ENCODE data around the gene PNMA8A. TPM values are rescaled to one million over a fixed set of nuclear protein-coding genes. Genes with fewer than 3 reads are reported as not detected.

The PNMA8A gene
- total and polyA plus RNA-seq, 2 of the 8 experiments (the other 6 are each of a cell fraction or from before 2014, with no cell fraction given): 10.0 to 22.8 TPM

DNA sequence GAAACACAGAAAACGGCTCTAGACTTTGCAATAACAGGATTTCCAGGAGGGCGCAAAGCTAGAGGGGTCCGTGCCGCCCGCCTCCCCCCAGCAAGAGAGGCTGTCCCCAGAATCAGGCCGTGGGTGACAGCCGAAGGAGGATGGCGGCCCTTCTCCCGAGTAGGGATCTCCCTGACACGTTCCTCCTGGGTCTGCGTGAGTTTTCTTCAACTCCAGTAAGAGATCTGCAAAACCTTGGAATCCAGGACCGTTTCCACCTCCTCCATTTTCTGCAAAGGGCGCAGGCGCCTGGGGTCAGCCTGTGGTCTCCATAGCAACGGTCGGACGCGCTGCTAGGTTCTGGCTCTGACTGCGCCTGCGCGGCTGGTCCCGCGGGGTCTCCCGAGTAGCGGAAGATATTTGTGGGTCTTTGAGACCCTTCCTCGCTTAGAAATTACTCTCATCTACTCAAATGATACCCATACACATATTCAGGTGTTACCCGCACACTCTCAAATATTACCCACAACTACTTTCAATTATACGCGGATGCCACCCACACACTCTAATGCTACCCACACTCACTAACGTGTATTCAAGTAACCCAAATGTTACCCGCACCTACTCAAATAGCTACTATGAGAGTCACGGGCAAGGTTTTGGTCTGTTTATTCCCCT lies 44.7 kb downstream of the PNMA8A start (continued):
- TF ChIP-seq SP1 (IDR thresholded peaks at IDR 0.05; ENCODE audit: low read depth, low read length): no peak
- TF ChIP-seq, protein P1, sequence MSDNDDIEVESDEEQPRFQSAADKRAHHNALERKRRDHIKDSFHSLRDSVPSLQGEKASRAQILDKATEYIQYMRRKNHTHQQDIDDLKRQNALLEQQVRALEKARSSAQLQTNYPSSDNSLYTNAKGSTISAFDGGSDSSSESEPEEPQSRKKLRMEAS (IDR thresholded peaks at IDR 0.05): no peak
- no peak for TF ChIP-seq BCL11A (IDR thresholded peaks at IDR 0.05; ENCODE audit: low read depth in 2 of 2, low read length in 2 of 2)
- no peak for TF ChIP-seq SP4 (IDR thresholded peaks at IDR 0.05; ENCODE audit: low read length)
- no peak for TF ChIP-seq RFX5 (IDR thresholded peaks at IDR 0.05; ENCODE audit: borderline replicate concordance, low read depth, low read length)
- TF ChIP-seq POLR2A (IDR thresholded peaks at IDR 0.05; ENCODE audit: control extremely low read depth in 1 of 2, low read depth in 2 of 2, low read length in 2 of 2): no peak
- TF ChIP-seq TAF1 (IDR thresholded peaks at IDR 0.05; ENCODE audit: low read depth, low read length): no peak
- no peak for TF ChIP-seq SIX5 (IDR thresholded peaks at IDR 0.05; ENCODE audit: low read depth, low read length)
- no peak for TF ChIP-seq KDM5A (IDR thresholded peaks at IDR 0.05; ENCODE audit: low read length)
- TF ChIP-seq JUND (IDR thresholded peaks at IDR 0.05; ENCODE audit: low read length): no peak
- TF ChIP-seq KDM1A (IDR thresholded peaks at IDR 0.05; ENCODE audit: borderline replicate concordance, low read length): no peak
- TF ChIP-seq RBBP5 (IDR thresholded peaks at IDR 0.05; ENCODE audit: borderline replicate concordance, low read depth, low read length): no peak
- no peak for TF ChIP-seq HDAC2 (IDR thresholded peaks at IDR 0.05; ENCODE audit: borderline replicate concordance in 1 of 2, low read depth in 2 of 2, low read length in 2 of 2)
- no peak for TF ChIP-seq GABPA (IDR thresholded peaks at IDR 0.05; ENCODE audit: borderline replicate concordance, insufficient read depth, low read length)
- no peak for TF ChIP-seq TCF12 (IDR thresholded peaks at IDR 0.05; ENCODE audit: low read depth, low read length)
- no peak for TF ChIP-seq CHD2 (IDR thresholded peaks at IDR 0.05; ENCODE audit: low read length)
- no peak for TF ChIP-seq RAD21 (IDR thresholded peaks at IDR 0.05 in 1 of 2, conservative IDR thresholded peaks at IDR 0.05 in 1 of 2; ENCODE audit: low read depth in 2 of 2, low read length in 2 of 2)
- TF ChIP-seq YY1 (IDR thresholded peaks at IDR 0.05; ENCODE audit: low read depth, low read length): 0 out of 2 replicates have a peak, but pooled peaks have one; percentile 29
- TF ChIP-seq CTBP2 (IDR thresholded peaks at IDR 0.05; ENCODE audit: borderline replicate concordance, insufficient read depth, insufficient read length, low read length): no peak
- peak in 1 of 2 experiments; percentile 84; a peak in 2 of 4 replicates for TF ChIP-seq SIN3A (conservative IDR thresholded peaks at IDR 0.05 in 1 of 2, IDR thresholded peaks at IDR 0.05 in 1 of 2; ENCODE audit: low read depth in 1 of 2, low read length in 2 of 2)
- TF ChIP-seq CHD1 (IDR thresholded peaks at IDR 0.05; ENCODE audit: low read depth, low read length): no peak
- TF ChIP-seq TBP (IDR thresholded peaks at IDR 0.05; ENCODE audit: low read depth, low read length): no peak
- TF ChIP-seq RNF2 (IDR thresholded peaks at IDR 0.05; ENCODE audit: borderline replicate concordance, low read depth, low read length, missing control alignments, poor library complexity, severe bottlenecking): no peak
- no peak for TF ChIP-seq JUN (IDR thresholded peaks at IDR 0.05; ENCODE audit: low read depth, low read length)
- 0 out of 2 replicates have a peak, but pooled peaks have one; percentile 23 for TF ChIP-seq TEAD4 (IDR thresholded peaks at IDR 0.05; ENCODE audit: low read depth, low read length)

All from H1 (cell line).